Stimulated activated CD4-positive, alpha-beta T cell treated with anti-CD3 and anti-CD28 coated beads, TNF-alpha, amount 100 ng/mL, for 1 hour (primary cell): Measurements from ENCODE around the gene SPEM1.
"Not testable (repeated sequence)": the region's sequence is repeated elsewhere in the genome, so short reads cannot be mapped to it uniquely, and the experiment has no call there.

Experiments
- DNase-seq, 3 donors: peaks; one replicate each; pipeline ENCODE4 v3.0.0-alpha.2; 2020; ENCODE audit warnings: low read depth in 3 of 3, low spot score in 1 of 3

The SPEM1 gene

DNA sequence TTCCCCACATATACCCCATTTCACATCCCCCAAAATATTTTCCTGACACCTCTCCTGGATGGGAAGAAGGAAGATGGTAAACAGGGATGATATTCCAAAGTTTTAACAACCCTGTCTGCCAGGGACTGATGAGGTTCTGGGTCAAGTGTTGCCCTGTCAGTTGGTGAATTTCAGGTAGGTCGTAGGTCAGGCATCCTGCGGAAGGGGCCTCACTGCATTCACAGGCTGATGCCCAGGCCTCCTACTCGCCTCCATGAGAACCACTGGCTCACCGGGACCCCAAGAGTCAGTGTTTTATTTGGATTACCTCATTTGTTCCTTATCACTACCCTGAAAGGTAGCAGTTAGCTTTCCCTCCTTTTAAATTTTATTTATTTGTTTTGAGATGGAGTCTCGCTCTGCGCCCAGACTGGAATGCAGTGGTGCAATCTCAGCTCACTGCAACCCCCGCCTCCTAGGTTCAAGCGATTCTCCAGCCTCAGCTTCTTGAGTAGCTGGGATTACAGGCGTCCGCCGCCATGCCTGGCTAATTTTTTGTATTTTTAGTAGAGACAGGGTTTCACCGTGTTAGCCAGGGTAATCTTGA, 48.8 kb downstream of the SPEM1 start:
- DNase-seq = no peak

GRCh38 chr17:7469843-7470242, 49.7 kb downstream of the SPEM1 start:
- DNase-seq = not testable (repeated sequence)

DNA sequence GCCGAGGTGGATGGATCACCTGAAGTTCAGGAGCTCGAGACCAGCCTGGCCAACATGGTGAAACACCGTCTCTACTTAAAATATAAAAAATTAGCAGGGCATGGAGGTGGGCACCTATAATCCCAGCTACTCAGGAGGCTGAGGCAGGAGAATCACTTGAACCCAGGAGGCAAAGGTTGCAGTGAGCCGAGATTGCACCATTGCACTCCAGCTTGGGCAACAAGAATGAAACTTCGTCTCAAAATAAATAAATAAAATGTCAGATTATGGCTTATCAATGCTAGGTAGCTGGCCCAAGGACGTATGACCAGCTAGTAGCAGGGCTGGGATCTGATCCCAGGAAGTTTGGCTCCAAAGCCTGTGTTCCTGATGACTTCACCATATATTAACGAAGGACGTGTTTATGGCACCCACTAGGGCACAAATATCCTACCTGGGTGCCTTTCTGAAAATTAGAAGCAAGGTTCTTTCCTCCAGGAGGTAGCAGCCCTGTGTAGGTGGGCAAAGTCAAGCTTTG, 50.4 kb downstream of the SPEM1 start:
- DNase-seq = not testable (repeated sequence)
